Heart right ventricle (tissue), 16 donors: Measurements from ENCODE around the gene HIGD2A. TPM values are rescaled to one million over a fixed set of nuclear protein-coding genes. Genes with fewer than 3 reads are reported as not detected.

Experiments used
- ATAC-seq, 8 donors: fragments of 200-7000 bp; cut with Tn5 transposase; one replicate each; pipeline ENCODE4 v1.9.1; 2020; ENCODE audit warnings: mild to moderate bottlenecking in 8 of 8, moderate library complexity in 8 of 8, moderate number of reproducible peaks in 1 of 8
- DNase-seq, 2 donors: peaks; one replicate each; pipeline ENCODE4 v3.0.0-alpha.2; 2020
- H3K27ac ChIP-seq, 10 donors: fragments of 200-600 bp; sonication (generic) in 2 of 10; one replicate each; pipeline versions ENCODE4 v1.5.0 to v1.8.0; 2020 to 2022; ENCODE audit warnings: mild to moderate bottlenecking in 3 of 10
- H3K27me3 ChIP-seq, 7 donors: fragments of 200-600 bp; one replicate each; pipeline ENCODE4 v1.8.0; 2021 to 2022; ENCODE audit warnings: mild to moderate bottlenecking in 2 of 7
- H3K36me3 ChIP-seq, 9 donors: fragments of 200-600 bp; sonication (generic) in 1 of 9; one replicate each; pipeline versions ENCODE4 v1.5.0 to v1.8.0; 2020 to 2022; ENCODE audit warnings: mild to moderate bottlenecking in 2 of 9
- H3K4me1 ChIP-seq, 9 donors: fragments of 200-600 bp; sonication (generic) in 1 of 9; one replicate each; pipeline versions ENCODE4 v1.5.0 to v1.8.0; 2020 to 2022; ENCODE audit warnings: mild to moderate bottlenecking in 4 of 9
- H3K4me3 ChIP-seq, 10 donors: fragments of 200-600 bp; sonication (generic) in 2 of 10; one replicate each; pipeline versions ENCODE4 v1.5.0 to v1.8.0; 2020 to 2022; ENCODE audit warnings: mild to moderate bottlenecking in 7 of 10, moderate library complexity in 2 of 10
- H3K9me3 ChIP-seq, 11 donors: fragments of 200-600 bp in 10 of 11; sonication (generic) in 2 of 11; one replicate each; pipeline versions ENCODE4 v1.5.0 to v1.8.0; 2013 to 2022; ENCODE audit warnings: mild to moderate bottlenecking in 2 of 11, control low read depth in 1 of 11, moderate library complexity in 1 of 11
- CTCF ChIP-seq, 9 donors: fragments of 200-600 bp; sonication (generic) in 2 of 9; IDR thresholded peaks; one replicate each; pipeline versions ENCODE4 v1.5.0 to v1.8.0; 2021 to 2022; ENCODE audit warnings: antibody characterized with exemption in 9 of 9, mild to moderate bottlenecking in 5 of 9, moderate library complexity in 1 of 9
- WGBS, 2 donors: extraction: QIAGEN DNeasy Blood & Tissue Kit; methylation state at CpG; one replicate each; pipeline ENCODE4 v1.1.7; 2013; ENCODE audit warnings: inconsistent platforms in 1 of 2; 5-methylcytosine and 5-hydroxymethylcytosine counted together
- intact Hi-C, 10 donors: fragments of 100-400 bp; cut with DNase I; formaldehyde crosslinking; loops; one replicate each; pipeline versions ENCODE4 v1.11.1 to v1.14.2; 2022
- polyA plus RNA-seq, 2 donors: library from polyadenylated mRNA; stranded (reverse); fragments of 200-250 nt; gene quantifications; one replicate each; pipeline ENCODE4 v1.2.3, GENCODE V29; 2013
- total RNA-seq, 10 donors: library from RNA; stranded (reverse); fragmentation: NEBNext Ultra II Directional in 3 of 10; extraction: Animal tissue kit (Norgen Biotek cat#: 25700) in 3 of 10; gene quantifications; one replicate each; pipeline versions ENCODE4 v1.2.1 to v1.2.4, GENCODE V29; 2021 to 2023
- donor health status: Arrhythmogenic right ventricular cardiomyopathy.
- donor health status: ischemic (EF 13 %, LVEDD 7.1; RV severe dilation, severe dysfunction).
- donor health status: healthy with polysubstance abuse.
- donor health status: DM: no; HTN: yes; CAD: no.
- donor health status: DM: no; HTN: no; CAD: no.
- donor health status: ischemic (EF 25% LVEDD 6.9; RV normal size, moderate dysfunction).
- donor health status: ischemic (EF 25% LVEDD 5.7; RV mildly dilated, moderate dysfunction).
- donor health status: healthy.
- donor health status: DM: yes; HTN: yes; CAD: no.
- donor health status: Ischemic cardiomyopathy.
- donor health status: ischemic (EF 35%, LVEDD 5.7; RV mildly dilated, moderate dysfunction).
- donor health status: nonischemic (EF 11% LVEDD 7.7; RV severe dilation, severe dysfunction).
- donor health status: DM: yes; HTN: yes; CAD: no.
- donor health status: PGD.
- donor health status: ischemic (EF 29% LVEDD 5.4; RV normal size, mild dysfunction).
- donor health status: nonischemic (EF 23%, LVEDD 6.1; RV moderate dilation, normal function).

HIGD2A gene
- total and polyA plus RNA-seq, 12 donors, result 198 to 349 (median 233) TPM

GRCh38 chr5:176364765-176365350 lies 23.7 kb upstream of the HIGD2A start:
- H3K27ac ChIP-seq, result peak overlapping the region; percentile 32 to 90 (median 82)
- peaks cover 0 to 26% (median 0%) of the 10 kb centered on the region in 9 donors for H3K36me3 ChIP-seq
- no peak for DNase-seq
- ATAC-seq, result no peak
- no peaks in the 10 kb centered on the region for H3K9me3 ChIP-seq
- peak overlapping the region; percentile 40 to 96 (median 82) for H3K4me3 ChIP-seq
- WGBS, 2 donors, result 27 to 30% methylated on average over 27 to 28 of the region's 28 CpGs
- peaks cover 0 to 21% (median 0%) of the 10 kb centered on the region in 7 donors for H3K27me3 ChIP-seq
- TF ChIP-seq CTCF (IDR thresholded peaks at IDR 0.05), result no peak
- peaks cover 0 to 37% (median 23%) of the 10 kb centered on the region in 9 donors for H3K4me1 ChIP-seq
- intact Hi-C loops, result loop anchor here in 2 of 10 donors (5.0 kb wide), 3 partner anchors 37 to 82 kb away; partner anchors contain the start of genes CLTB (in 1 of the 2) and FAF2 (in 1 of the 2)

- H3K9me3 ChIP-seq, result no peaks in the 10 kb centered on the region
- peak in 7 of 8 donors; percentile 10 to 61 (median 36) for ATAC-seq
- TF ChIP-seq CTCF (IDR thresholded peaks at IDR 0.05), result no peak
- peak within 1 kb of the TSS; percentile 32 to 90 (median 82) for H3K27ac ChIP-seq
- intact Hi-C loops, result no loop called here
- WGBS, 2 donors, result 0 to 1% methylated on average over 77 to 108 of the region's 108 CpGs
- H3K4me3 ChIP-seq, result peak within 1 kb of the TSS; percentile 40 to 96 (median 82)
- peak; percentile 41 to 59 for DNase-seq
- H3K4me1 ChIP-seq, result peaks cover 0 to 37% (median 23%) of the 10 kb centered on the region in 9 donors
- H3K36me3 ChIP-seq, result peaks cover 0 to 32% (median 0%) of the 10 kb centered on the region in 9 donors
- peaks cover 0 to 21% (median 0%) of the 10 kb centered on the region in 7 donors for H3K27me3 ChIP-seq
Observed at GRCh38 chr5:176365351-176366231, 23.0 kb upstream of the HIGD2A start, which contains the start of gene ARL10. Gene ARL10, plus strand, starts transcription at chr5:176365487. Its CDS starts 77 bp downstream, at chr5:176365564.

- no peak for ATAC-seq
- peak overlapping the region; percentile 40 to 96 (median 82) for H3K4me3 ChIP-seq
- peaks cover 0 to 40% (median 0%) of the 10 kb centered on the region in 9 donors for H3K36me3 ChIP-seq
- no peak for DNase-seq
- intact Hi-C loops, result no loop called here
- H3K4me1 ChIP-seq, result peaks cover 0 to 37% (median 22%) of the 10 kb centered on the region in 9 donors
- H3K9me3 ChIP-seq, result no peaks in the 10 kb centered on the region
- 41 to 47% methylated on average over 38 of the region's 38 CpGs for WGBS, 2 donors
- peak overlapping the region; percentile 32 to 90 (median 82) for H3K27ac ChIP-seq
- no peak for TF ChIP-seq CTCF (IDR thresholded peaks at IDR 0.05)
- H3K27me3 ChIP-seq, result peaks cover 0 to 21% (median 0%) of the 10 kb centered on the region in 7 donors
Observed at GRCh38 chr5:176366232-176366894, 22.2 kb upstream of the HIGD2A start.

- Histone ChIP-seq H3K4me3 (no peak overlapping the region), H3K27ac (no peak overlapping the region), H3K4me1 (peaks cover 6 to 51% (median 31%) of the 10 kb centered on the region in 9 donors), H3K27me3 (peaks cover 0 to 21% (median 0%) of the 10 kb centered on the region in 7 donors), H3K9me3 (no peaks in the 10 kb centered on the region), H3K36me3 (peaks cover 0 to 51% (median 4%) of the 10 kb centered on the region in 9 donors)
- no peak for DNase-seq
- TF ChIP-seq CTCF (IDR thresholded peaks at IDR 0.05), result no peak
- ATAC-seq, result no peak
- 97 to 99% methylated on average over 13 of the region's 13 CpGs for WGBS, 2 donors
- intact Hi-C loops, result no loop called here
Observed at GRCh38 chr5:176368726-176369125, 19.8 kb upstream of the HIGD2A start.
